ENCODE results near the gene PLXNC1.

GRCh38 chr12:94198872-94199271, 50.5 kb downstream of the PLXNC1 start:
- TF ChIP-seq ATF3 (IDR thresholded peaks at IDR 0.05) (no peak), YY1 (IDR thresholded peaks at IDR 0.05) (no peak), CTCF (IDR thresholded peaks at IDR 0.05; ENCODE audit: low read depth, low read length, missing input control) (no peak), MAX (IDR thresholded peaks at IDR 0.05) (no peak), REST (IDR thresholded peaks at IDR 0.05) (no peak), TAF1 (conservative IDR thresholded peaks at IDR 0.05) (no peak), GABPA (IDR thresholded peaks at IDR 0.05 in 1 of 2, conservative IDR thresholded peaks at IDR 0.05 in 1 of 2) (no peak), EGR1 (IDR thresholded peaks at IDR 0.05; ENCODE audit: low read depth in 2 of 2) (no peak)
